IMR-90 (cell line): ENCODE results near the gene PHACTR2. TPM values are rescaled to one million over a fixed set of nuclear protein-coding genes. Genes with fewer than 3 reads are reported as not detected.

ENCODE experiments used
- ATAC-seq: fragments of 200-7000 bp; cut with Tn5 transposase; 2 replicates; pipeline ENCODE4 v1.9.1; 2020; ENCODE audit warnings: low read depth, mild to moderate bottlenecking, moderate library complexity
- BruUV-seq: library from RNA; stranded (reverse); fragments of 400-500 nt; replicated peaks from 2 replicates; lab custom pipeline; 2021; lab: Mats Ljungman, UMichigan
- CTCF ChIA-PET: fragments of 300-600 bp; formaldehyde crosslinking; extraction: SDS; loops from one replicate; lab custom pipeline; 2021; ENCODE audit warnings: antibody characterized with exemption; lab: Yijun Ruan, JAX
- POLR2A ChIA-PET: fragments of 300-600 bp; sonication (Branson Sonifier 250); formaldehyde crosslinking; loops from one replicate; lab custom pipeline; 2022; ENCODE audit warnings: antibody characterized with exemption; ENCODE audit not compliant: unreplicated experiment; lab: Charles Lee
- DNase-seq: peaks from one replicate; pipeline ENCODE4 v3.0.0; 2013
- H2AFZ ChIP-seq: replicated peaks from 2 replicates; pipeline ENCODE3; 2013; ENCODE audit warnings: low read length, mild to moderate bottlenecking; ENCODE audit not compliant: poor library complexity
- H2AK5ac ChIP-seq: 2 replicates; pipeline ENCODE4 v1.6.1; 2013; ENCODE audit warnings: low read depth, low read length, inconsistent platforms
- H2AK9ac ChIP-seq: replicated peaks from 2 replicates; pipeline ENCODE3; 2013; ENCODE audit warnings: mild to moderate bottlenecking, low read depth, low read length, moderate library complexity; ENCODE audit not compliant: poor library complexity
- H2BK120ac ChIP-seq: 2 replicates; pipeline ENCODE4 v1.6.1; 2013; ENCODE audit warnings: low read depth, low read length, inconsistent platforms
- H2BK15ac ChIP-seq: 3 replicates; pipeline ENCODE4 v1.6.1; 2013; ENCODE audit warnings: low read depth, low read length, inconsistent platforms
- H2BK20ac ChIP-seq: 2 replicates; pipeline ENCODE4 v1.6.1; 2013; ENCODE audit warnings: low read depth, mild to moderate bottlenecking, inconsistent platforms, low read length, moderate library complexity
- H2BK5ac ChIP-seq: 2 replicates; pipeline ENCODE4 v1.6.1; 2013; ENCODE audit warnings: mild to moderate bottlenecking, low read depth, low read length, inconsistent platforms; ENCODE audit not compliant: poor library complexity, severe bottlenecking
- H3K14ac ChIP-seq: replicated peaks from 2 replicates; pipeline ENCODE4 v1.6.1; 2013; ENCODE audit warnings: low read depth, low read length, inconsistent platforms
- H3K18ac ChIP-seq: 2 replicates; pipeline ENCODE4 v1.6.1; 2013; ENCODE audit warnings: low read depth, low read length, control low read depth
- H3K23ac ChIP-seq: 2 replicates; pipeline ENCODE4 v1.6.1; 2013; ENCODE audit warnings: low read depth, low read length, inconsistent platforms
- H3K27ac ChIP-seq: 2 replicates; pipeline ENCODE4 v1.5.1; 2013; ENCODE audit warnings: mild to moderate bottlenecking, control low read depth, low read length; ENCODE audit not compliant: insufficient read depth
- H3K27me3 ChIP-seq: 2 replicates; pipeline ENCODE4 v1.6.1; 2013; ENCODE audit warnings: low read length; ENCODE audit not compliant: control insufficient read depth, insufficient read depth
- H3K36me3 ChIP-seq: 2 replicates; pipeline ENCODE4 v1.6.1; 2013; ENCODE audit warnings: low read length, mixed read lengths; ENCODE audit not compliant: control insufficient read depth, insufficient read depth
- H3K4ac ChIP-seq: 2 replicates; pipeline ENCODE4 v1.6.1; 2013; ENCODE audit warnings: low read depth, low read length, inconsistent platforms
- H3K4me1 ChIP-seq: 2 replicates; pipeline ENCODE4 v1.6.1; 2013; ENCODE audit warnings: low read length, mixed read lengths; ENCODE audit not compliant: control insufficient read depth, insufficient read depth
- H3K4me2 ChIP-seq: 2 replicates; pipeline ENCODE4 v1.6.1; 2013; ENCODE audit warnings: low read depth, mild to moderate bottlenecking, control low read depth, low read length, moderate library complexity
- H3K4me3 ChIP-seq: 2 replicates; pipeline ENCODE4 v1.5.1; 2013; ENCODE audit warnings: low read depth, mild to moderate bottlenecking, control low read depth, low read length, moderate library complexity; ENCODE audit not compliant: insufficient read depth
- H3K56ac ChIP-seq: 2 replicates; pipeline ENCODE4 v1.6.1; 2013; ENCODE audit warnings: low read length, inconsistent platforms; ENCODE audit not compliant: insufficient read depth; ENCODE audit errors: extremely low read depth
- H3K79me1 ChIP-seq, 2 experiments: 2 replicates each; pipeline ENCODE4 v1.6.1; 2013; ENCODE audit warnings: low read length in 2 of 2, inconsistent platforms in 1 of 2, low read depth in 1 of 2
- H3K9ac ChIP-seq: 2 replicates; pipeline ENCODE4 v1.6.1; 2013; ENCODE audit warnings: low read depth, low read length, control low read depth
- H3K9me1 ChIP-seq: 2 replicates; pipeline ENCODE4 v1.6.1; 2013; ENCODE audit warnings: low read length, inconsistent platforms; ENCODE audit not compliant: insufficient read depth
- H3K9me3 ChIP-seq: 2 replicates; pipeline ENCODE4 v1.6.1; 2013; ENCODE audit warnings: low read length; ENCODE audit not compliant: control insufficient read depth, insufficient read depth
- H4K20me1 ChIP-seq: 2 replicates; pipeline ENCODE4 v1.6.1; 2013; ENCODE audit warnings: low read length, inconsistent platforms; ENCODE audit not compliant: insufficient read depth
- H4K5ac ChIP-seq: 2 replicates; pipeline ENCODE4 v1.6.1; 2013; ENCODE audit warnings: mild to moderate bottlenecking, low read depth, low read length, control low read depth
- H4K8ac ChIP-seq, 2 experiments: 2 replicates each; pipeline ENCODE4 v1.6.1; 2013; ENCODE audit warnings: low read depth in 2 of 2, low read length in 2 of 2, control low read depth in 1 of 2, inconsistent platforms in 1 of 2
- H4K91ac ChIP-seq: 2 replicates; pipeline ENCODE4 v1.6.1; 2013; ENCODE audit warnings: low read depth, low read length, inconsistent platforms; ENCODE audit not compliant: insufficient read depth
- CEBPB ChIP-seq: IDR thresholded peaks from 2 replicates; pipeline ENCODE4 v1.6.1; 2012; ENCODE audit warnings: low read depth, low read length, improper control_type of control experiment
- CHD1 ChIP-seq: IDR thresholded peaks from 2 replicates; pipeline ENCODE4 v1.6.1; 2012; ENCODE audit warnings: low read depth, low read length, improper control_type of control experiment
- FOS ChIP-seq: fragments of 150-350 bp; IDR thresholded peaks from 2 replicates; pipeline ENCODE4 v1.6.1; 2016; ENCODE audit warnings: low read depth, low read length
- MAFK ChIP-seq: IDR thresholded peaks from 2 replicates; pipeline ENCODE4 v1.6.1; 2012; ENCODE audit warnings: low read depth, low read length, improper control_type of control experiment
- MAZ ChIP-seq: IDR thresholded peaks from 2 replicates; pipeline ENCODE4 v1.6.1; 2012; ENCODE audit warnings: low read depth, mild to moderate bottlenecking, low read length, improper control_type of control experiment, moderate library complexity, borderline replicate concordance
- MXI1 ChIP-seq: IDR thresholded peaks from 2 replicates; pipeline ENCODE4 v1.6.1; 2012; ENCODE audit warnings: low read depth, mild to moderate bottlenecking, low read length, moderate library complexity, borderline replicate concordance
- NFE2L2 ChIP-seq: fragments of 150-350 bp; IDR thresholded peaks from 2 replicates; pipeline ENCODE4 v1.6.1; 2016; ENCODE audit warnings: low read depth, mild to moderate bottlenecking, low read length
- POLR2A ChIP-seq: IDR thresholded peaks from 2 replicates; pipeline ENCODE4 v1.6.1; 2012; ENCODE audit warnings: mild to moderate bottlenecking, low read depth, low read length
- RAD21 ChIP-seq: IDR thresholded peaks from 2 replicates; pipeline ENCODE4 v1.6.1; 2012; ENCODE audit warnings: low read length, improper control_type of control experiment
- RCOR1 ChIP-seq: IDR thresholded peaks from 2 replicates; pipeline ENCODE4 v1.6.1; 2012; ENCODE audit warnings: mild to moderate bottlenecking, low read length, improper control_type of control experiment; ENCODE audit not compliant: insufficient replicate concordance
- RFX5 ChIP-seq: IDR thresholded peaks from 2 replicates; pipeline ENCODE4 v1.8.0; 2012; ENCODE audit warnings: low read depth, mild to moderate bottlenecking, low read length, moderate library complexity
- SMC3 ChIP-seq: fragments of 150-350 bp; IDR thresholded peaks from 2 replicates; pipeline ENCODE4 v1.6.1; 2016; ENCODE audit warnings: low read depth, mild to moderate bottlenecking, antibody characterized with exemption, low read length, moderate library complexity
- WGBS, 2 experiments: methylation state at CpG; one replicate each; pipeline versions ENCODE4 v1.1.5 to v1.1.7; 2013; ENCODE audit warnings: missing lambda C conversion rate in 2 of 2; ENCODE audit not compliant: insufficient read length in 1 of 2; ENCODE audit errors: extremely low coverage in 2 of 2; 5-methylcytosine and 5-hydroxymethylcytosine counted together
- dilution Hi-C: fragments of 300-500 bp; cut with HindIII; formaldehyde crosslinking; loops from one replicate; pipeline ENCODE4 v1.14.3; 2018; ENCODE audit warnings: low sequenced_read_pairs; ENCODE audit not compliant: unreplicated experiment
- in situ Hi-C: fragments of 300-500 bp; cut with MboI; formaldehyde crosslinking; loops from 3 replicates; pipeline ENCODE4 v1.14.3; 2019; ENCODE audit warnings: low sequenced_read_pairs, inconsistent platforms, mixed read lengths
- intact Hi-C: fragments of 100-400 bp; cut with micrococcal nuclease; formaldehyde crosslinking; loops from 2 replicates; pipeline ENCODE4 v1.10.0; 2022
- polyA plus RNA-seq, 3 experiments: library from polyadenylated mRNA; depleted of rRNA; stranded (reverse); fragments of >200 nt; gene quantifications; 2 replicates each; pipeline ENCODE4 v1.2.3, GENCODE V29; 2012; ENCODE audit warnings: low replicate concordance in 1 of 3
- total RNA-seq: library from RNA; depleted of rRNA; stranded (reverse); fragments of >200 nt; gene quantifications from 2 replicates; pipeline ENCODE4 v1.2.3, GENCODE V29; 2012
- TF ChIP-seq, protein P1 (sequence below): fragments of 150-350 bp; IDR thresholded peaks from 2 replicates; pipeline ENCODE4 v1.6.1; 2017; ENCODE audit warnings: mild to moderate bottlenecking, antibody characterized with exemption, low read length, low read depth
- TF ChIP-seq, protein P2 (sequence below): conservative IDR thresholded peaks from 2 replicates; pipeline ENCODE4 v1.5.1; 2012; ENCODE audit warnings: mild to moderate bottlenecking, low read depth, low read length, improper control_type of control experiment
- TF ChIP-seq, protein P3 (sequence below): fragments of 150-350 bp; IDR thresholded peaks from 2 replicates; pipeline ENCODE4 v1.6.1; 2016; ENCODE audit warnings: low read depth, mild to moderate bottlenecking, low read length, moderate library complexity, borderline replicate concordance

PHACTR2 gene
- total and polyA plus RNA-seq, 2 of the 4 experiments (the other 2 are of a cell fraction) = 14.5 to 74.2 TPM

DNA sequence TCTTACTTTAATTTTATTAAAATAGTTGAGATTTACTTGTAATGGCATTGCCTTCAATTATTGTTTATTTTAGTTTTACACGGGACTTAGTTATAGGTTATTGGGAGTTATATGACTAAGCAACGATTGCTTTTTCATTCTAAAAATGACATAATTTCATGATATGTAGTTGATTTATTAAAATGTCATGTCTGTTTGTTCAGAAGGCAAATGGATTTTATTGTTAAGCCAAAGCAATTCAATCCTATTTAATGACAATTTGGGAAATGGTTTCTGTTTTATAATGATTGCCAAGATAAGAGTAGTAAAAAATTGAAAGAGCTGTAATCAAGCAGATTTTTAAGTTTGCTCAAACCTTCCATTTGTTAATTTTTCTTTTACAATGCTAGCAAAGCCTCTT lies 74.7 kb downstream of the PHACTR2 start:
- Histone ChIP-seq H2AFZ (no peak overlapping the region), H3K79me1 (peaks cover 11 to 48% of the 10 kb centered on the region in 2 experiments), H4K8ac (no peak overlapping the region), H4K5ac (no peak overlapping the region), H3K4me2 (no peak overlapping the region), H2BK120ac (no peak overlapping the region), H3K4me1 (peaks cover 6% of the 10 kb centered on the region), H3K9me1 (peaks cover 14% of the 10 kb centered on the region), H3K36me3 (peaks cover 17% of the 10 kb centered on the region), H4K20me1 (no peaks in the 10 kb centered on the region), H3K18ac (no peak overlapping the region), H3K14ac (no peak overlapping the region), H2BK5ac (no peak overlapping the region), H4K91ac (no peak overlapping the region), H3K56ac (no peak overlapping the region), H2BK15ac (no peak overlapping the region), H3K4me3 (no peak overlapping the region), H3K27me3 (no peaks in the 10 kb centered on the region), H2BK20ac (no peak overlapping the region), H3K9ac (no peak overlapping the region), H3K27ac (no peak overlapping the region), H3K23ac (no peak overlapping the region), H3K4ac (no peak overlapping the region), H3K9me3 (no peaks in the 10 kb centered on the region), H2AK9ac (no peak overlapping the region), H2AK5ac (no peak overlapping the region)
- ChIA-PET CTCF (no interaction called here), POLR2A (no interaction called here)
- intact Hi-C loops (no loop called here), dilution Hi-C loops (no loop called here), in situ Hi-C loops (no loop called here)
- DNase-seq (no peak), ATAC-seq (no peak)
- no CpG with 5 or more reads among the region's 2 CpGs for WGBS, 2 experiments
- TF ChIP-seq, protein P1, sequence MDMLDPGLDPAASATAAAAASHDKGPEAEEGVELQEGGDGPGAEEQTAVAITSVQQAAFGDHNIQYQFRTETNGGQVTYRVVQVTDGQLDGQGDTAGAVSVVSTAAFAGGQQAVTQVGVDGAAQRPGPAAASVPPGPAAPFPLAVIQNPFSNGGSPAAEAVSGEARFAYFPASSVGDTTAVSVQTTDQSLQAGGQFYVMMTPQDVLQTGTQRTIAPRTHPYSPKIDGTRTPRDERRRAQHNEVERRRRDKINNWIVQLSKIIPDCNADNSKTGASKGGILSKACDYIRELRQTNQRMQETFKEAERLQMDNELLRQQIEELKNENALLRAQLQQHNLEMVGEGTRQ = no peak
- TF ChIP-seq RFX5 (no peak), MAZ (no peak), CHD1 (no peak), SMC3 (no peak), RAD21 (no peak), CEBPB (no peak), MAFK (no peak), POLR2A (no peak), NFE2L2 (no peak), RCOR1 (no peak), FOS (no peak), MXI1 (no peak)
- TF ChIP-seq, protein P2, sequence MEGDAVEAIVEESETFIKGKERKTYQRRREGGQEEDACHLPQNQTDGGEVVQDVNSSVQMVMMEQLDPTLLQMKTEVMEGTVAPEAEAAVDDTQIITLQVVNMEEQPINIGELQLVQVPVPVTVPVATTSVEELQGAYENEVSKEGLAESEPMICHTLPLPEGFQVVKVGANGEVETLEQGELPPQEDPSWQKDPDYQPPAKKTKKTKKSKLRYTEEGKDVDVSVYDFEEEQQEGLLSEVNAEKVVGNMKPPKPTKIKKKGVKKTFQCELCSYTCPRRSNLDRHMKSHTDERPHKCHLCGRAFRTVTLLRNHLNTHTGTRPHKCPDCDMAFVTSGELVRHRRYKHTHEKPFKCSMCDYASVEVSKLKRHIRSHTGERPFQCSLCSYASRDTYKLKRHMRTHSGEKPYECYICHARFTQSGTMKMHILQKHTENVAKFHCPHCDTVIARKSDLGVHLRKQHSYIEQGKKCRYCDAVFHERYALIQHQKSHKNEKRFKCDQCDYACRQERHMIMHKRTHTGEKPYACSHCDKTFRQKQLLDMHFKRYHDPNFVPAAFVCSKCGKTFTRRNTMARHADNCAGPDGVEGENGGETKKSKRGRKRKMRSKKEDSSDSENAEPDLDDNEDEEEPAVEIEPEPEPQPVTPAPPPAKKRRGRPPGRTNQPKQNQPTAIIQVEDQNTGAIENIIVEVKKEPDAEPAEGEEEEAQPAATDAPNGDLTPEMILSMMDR = no peak
- TF ChIP-seq, protein P3, sequence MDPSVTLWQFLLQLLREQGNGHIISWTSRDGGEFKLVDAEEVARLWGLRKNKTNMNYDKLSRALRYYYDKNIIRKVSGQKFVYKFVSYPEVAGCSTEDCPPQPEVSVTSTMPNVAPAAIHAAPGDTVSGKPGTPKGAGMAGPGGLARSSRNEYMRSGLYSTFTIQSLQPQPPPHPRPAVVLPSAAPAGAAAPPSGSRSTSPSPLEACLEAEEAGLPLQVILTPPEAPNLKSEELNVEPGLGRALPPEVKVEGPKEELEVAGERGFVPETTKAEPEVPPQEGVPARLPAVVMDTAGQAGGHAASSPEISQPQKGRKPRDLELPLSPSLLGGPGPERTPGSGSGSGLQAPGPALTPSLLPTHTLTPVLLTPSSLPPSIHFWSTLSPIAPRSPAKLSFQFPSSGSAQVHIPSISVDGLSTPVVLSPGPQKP = no peak
- no TSS peak for BruUV-seq
